Suprapubic skin (tissue), 4 donors: ENCODE measurements around the gene GPHB5. TPM values are rescaled to one million over a fixed set of nuclear protein-coding genes. Genes with fewer than 3 reads are reported as not detected.
"Not testable (repeated sequence)": the region's sequence is repeated elsewhere in the genome, so short reads cannot be mapped to it uniquely, and the experiment has no call there.

ENCODE experiments used
- DNase-seq, 2 donors: peaks; one replicate each; pipeline ENCODE4 v3.0.0-alpha.2; 2019; ENCODE audit warnings: low spot score in 2 of 2
- H3K27ac ChIP-seq: fragments of 200-600 bp; sonication (generic); one replicate; pipeline ENCODE4 v1.5.1; 2019
- H3K27me3 ChIP-seq: fragments of 200-600 bp; sonication (generic); one replicate; pipeline ENCODE4 v1.5.1; 2019
- H3K36me3 ChIP-seq: fragments of 200-600 bp; sonication (generic); one replicate; pipeline ENCODE4 v1.5.1; 2019
- H3K4me1 ChIP-seq: fragments of 200-600 bp; sonication (generic); one replicate; pipeline ENCODE4 v1.5.1; 2019
- H3K4me3 ChIP-seq: fragments of 200-600 bp; sonication (generic); one replicate; pipeline ENCODE4 v1.5.1; 2019; ENCODE audit warnings: mild to moderate bottlenecking
- H3K9me3 ChIP-seq: fragments of 200-600 bp; sonication (generic); one replicate; pipeline ENCODE4 v1.5.1; 2019
- EP300 ChIP-seq: sonication (generic); formaldehyde crosslinking; IDR thresholded peaks from one replicate; pipeline ENCODE4 v1.6.1; 2017; ENCODE audit warnings: antibody characterized with exemption
- POLR2A ChIP-seq, 2 donors: fragments of 450-650 bp; IDR thresholded peaks; one replicate each; pipeline ENCODE4 v1.6.1; 2017; ENCODE audit warnings: antibody characterized with exemption in 2 of 2, mild to moderate bottlenecking in 2 of 2, moderate library complexity in 2 of 2
- POLR2AphosphoS5 ChIP-seq, 3 donors: sonication (generic); formaldehyde crosslinking; IDR thresholded peaks; one replicate each; pipeline ENCODE4 v1.6.1; 2017; ENCODE audit warnings: antibody characterized with exemption in 3 of 3
- WGBS: methylation state at CpG from one replicate; pipeline ENCODE4 v1.1.5; 2018; 5-methylcytosine and 5-hydroxymethylcytosine counted together
- total RNA-seq, 4 donors: library from RNA; depleted of rRNA; stranded (reverse); fragments of >200 nt; gene quantifications; one replicate each; pipeline ENCODE4 v1.1.0, GENCODE V29; 2016
- TF ChIP-seq, protein P1 (sequence below), 2 donors: fragments of 200-600 bp in 1 of 2; fragments of 450-650 bp in 1 of 2; sonication (generic) in 1 of 2; IDR thresholded peaks; one replicate each; pipeline ENCODE4 v1.5.1; 2016 to 2019; ENCODE audit warnings: antibody characterized with exemption in 2 of 2, mild to moderate bottlenecking in 1 of 2, moderate library complexity in 1 of 2

Gene GPHB5
- total RNA-seq, 4 donors from 2014 or later: not detected

GRCh38 chr14:63283884-63284248 is 34.9 kb downstream of the GPHB5 start:
- Histone ChIP-seq H3K36me3 (no peaks in the 10 kb centered on the region), H3K27ac (no peak overlapping the region), H3K4me1 (no peaks in the 10 kb centered on the region), H3K27me3 (no peaks in the 10 kb centered on the region), H3K4me3 (no peak overlapping the region), H3K9me3 (no peaks in the 10 kb centered on the region)
- 69% methylated on average over 7 of the region's 7 CpGs for WGBS
- no peak for DNase-seq
- TF ChIP-seq, protein P1, sequence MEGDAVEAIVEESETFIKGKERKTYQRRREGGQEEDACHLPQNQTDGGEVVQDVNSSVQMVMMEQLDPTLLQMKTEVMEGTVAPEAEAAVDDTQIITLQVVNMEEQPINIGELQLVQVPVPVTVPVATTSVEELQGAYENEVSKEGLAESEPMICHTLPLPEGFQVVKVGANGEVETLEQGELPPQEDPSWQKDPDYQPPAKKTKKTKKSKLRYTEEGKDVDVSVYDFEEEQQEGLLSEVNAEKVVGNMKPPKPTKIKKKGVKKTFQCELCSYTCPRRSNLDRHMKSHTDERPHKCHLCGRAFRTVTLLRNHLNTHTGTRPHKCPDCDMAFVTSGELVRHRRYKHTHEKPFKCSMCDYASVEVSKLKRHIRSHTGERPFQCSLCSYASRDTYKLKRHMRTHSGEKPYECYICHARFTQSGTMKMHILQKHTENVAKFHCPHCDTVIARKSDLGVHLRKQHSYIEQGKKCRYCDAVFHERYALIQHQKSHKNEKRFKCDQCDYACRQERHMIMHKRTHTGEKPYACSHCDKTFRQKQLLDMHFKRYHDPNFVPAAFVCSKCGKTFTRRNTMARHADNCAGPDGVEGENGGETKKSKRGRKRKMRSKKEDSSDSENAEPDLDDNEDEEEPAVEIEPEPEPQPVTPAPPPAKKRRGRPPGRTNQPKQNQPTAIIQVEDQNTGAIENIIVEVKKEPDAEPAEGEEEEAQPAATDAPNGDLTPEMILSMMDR (IDR thresholded peaks at IDR 0.05): no peak
- TF ChIP-seq EP300 (no peak), POLR2A (IDR thresholded peaks at IDR 0.05) (no peak), POLR2AphosphoS5 (IDR thresholded peaks at IDR 0.05) (no peak)

- DNase-seq: no peak
- WGBS: 66% methylated on average over 8 of the region's 8 CpGs
- H3K27ac ChIP-seq: peak overlapping the region; percentile 11
- H3K4me3 ChIP-seq: no peak overlapping the region
- H3K4me1 ChIP-seq: no peaks in the 10 kb centered on the region
- H3K9me3 ChIP-seq: no peaks in the 10 kb centered on the region
- no peaks in the 10 kb centered on the region for H3K27me3 ChIP-seq
- TF ChIP-seq POLR2AphosphoS5 (IDR thresholded peaks at IDR 0.05) (no peak), EP300 (no peak), POLR2A (IDR thresholded peaks at IDR 0.05) (no peak)
- TF ChIP-seq, protein P1 (IDR thresholded peaks at IDR 0.05): no peak
- no peaks in the 10 kb centered on the region for H3K36me3 ChIP-seq
Observed at GRCh38 chr14:63282997-63283883, 35.5 kb downstream of the GPHB5 start.

- not testable (repeated sequence) for H3K4me1 ChIP-seq, DNase-seq, H3K9me3 ChIP-seq, H3K4me3 ChIP-seq, H3K27ac ChIP-seq, H3K36me3 ChIP-seq, H3K27me3 ChIP-seq
- WGBS: 92% methylated on average over 4 of the region's 4 CpGs
Observed at GRCh38 chr14:63279933-63280332, 38.8 kb downstream of the GPHB5 start.

- H3K9me3 ChIP-seq: no peaks in the 10 kb centered on the region
- no peaks in the 10 kb centered on the region for H3K27me3 ChIP-seq
- peaks cover 14% of the 10 kb centered on the region for H3K4me1 ChIP-seq
- WGBS: 68% methylated on average over 2 of the region's 2 CpGs
- H3K36me3 ChIP-seq: no peaks in the 10 kb centered on the region
- H3K4me3 ChIP-seq: no peak overlapping the region
- TF ChIP-seq EP300 (no peak), POLR2AphosphoS5 (IDR thresholded peaks at IDR 0.05) (no peak), POLR2A (IDR thresholded peaks at IDR 0.05) (no peak)
- TF ChIP-seq, protein P1 (IDR thresholded peaks at IDR 0.05): no peak
- no peak overlapping the region for H3K27ac ChIP-seq
- DNase-seq: no peak
Observed at GRCh38 chr14:63277591-63278183, 41.0 kb downstream of the GPHB5 start.

DNA sequence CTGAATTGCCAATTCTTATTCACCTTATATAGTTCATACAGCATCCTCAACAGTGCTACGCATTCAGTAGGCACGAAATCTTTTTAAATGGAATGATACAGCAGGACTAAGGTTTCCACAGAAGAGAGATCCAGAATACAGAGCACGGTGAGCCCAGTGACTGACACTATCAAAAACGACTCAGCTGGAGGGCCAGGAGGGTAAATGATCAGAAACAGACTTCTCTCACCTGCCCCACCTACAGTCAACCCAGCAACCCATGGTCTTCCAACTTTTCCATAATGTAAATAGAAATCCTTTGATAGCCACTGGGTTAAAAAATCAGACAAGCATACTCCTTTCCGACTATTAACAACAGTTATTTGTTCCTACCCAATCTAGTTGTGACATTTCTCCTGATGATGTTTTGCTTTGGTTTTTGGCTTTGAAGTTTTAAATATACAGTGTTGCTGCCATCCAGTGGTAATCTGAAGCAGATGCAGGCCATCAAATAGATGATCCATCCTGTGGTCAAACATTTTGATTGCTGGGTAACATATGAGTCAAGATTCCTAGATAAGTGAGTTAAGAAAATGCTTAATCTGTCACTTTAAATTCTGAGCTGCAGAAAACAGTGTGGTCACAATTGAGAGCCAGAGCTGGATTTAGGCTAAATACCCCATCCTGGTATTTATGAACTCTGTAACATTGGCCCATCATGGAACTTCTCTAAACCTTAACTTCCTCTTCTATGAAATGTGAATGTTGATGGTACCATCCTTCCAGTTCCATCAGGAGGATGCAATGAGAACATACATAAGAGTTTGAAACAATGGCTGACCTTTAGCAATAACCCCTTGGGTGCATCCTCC is 42.0 kb downstream of the GPHB5 start:
- TF ChIP-seq POLR2A (IDR thresholded peaks at IDR 0.05) (no peak), EP300 (no peak), POLR2AphosphoS5 (IDR thresholded peaks at IDR 0.05) (no peak)
- TF ChIP-seq, protein P1 (IDR thresholded peaks at IDR 0.05): peak; percentile 69 to 93
- Histone ChIP-seq H3K4me3 (no peak overlapping the region), H3K36me3 (no peaks in the 10 kb centered on the region), H3K9me3 (no peaks in the 10 kb centered on the region), H3K27ac (no peak overlapping the region), H3K27me3 (no peaks in the 10 kb centered on the region), H3K4me1 (peaks cover 14% of the 10 kb centered on the region)
- no peak for DNase-seq
- WGBS: 44% methylated on average over 5 of the region's 5 CpGs
